ENCODE data around the gene NBEAL2.

Gene NBEAL2, protein sequence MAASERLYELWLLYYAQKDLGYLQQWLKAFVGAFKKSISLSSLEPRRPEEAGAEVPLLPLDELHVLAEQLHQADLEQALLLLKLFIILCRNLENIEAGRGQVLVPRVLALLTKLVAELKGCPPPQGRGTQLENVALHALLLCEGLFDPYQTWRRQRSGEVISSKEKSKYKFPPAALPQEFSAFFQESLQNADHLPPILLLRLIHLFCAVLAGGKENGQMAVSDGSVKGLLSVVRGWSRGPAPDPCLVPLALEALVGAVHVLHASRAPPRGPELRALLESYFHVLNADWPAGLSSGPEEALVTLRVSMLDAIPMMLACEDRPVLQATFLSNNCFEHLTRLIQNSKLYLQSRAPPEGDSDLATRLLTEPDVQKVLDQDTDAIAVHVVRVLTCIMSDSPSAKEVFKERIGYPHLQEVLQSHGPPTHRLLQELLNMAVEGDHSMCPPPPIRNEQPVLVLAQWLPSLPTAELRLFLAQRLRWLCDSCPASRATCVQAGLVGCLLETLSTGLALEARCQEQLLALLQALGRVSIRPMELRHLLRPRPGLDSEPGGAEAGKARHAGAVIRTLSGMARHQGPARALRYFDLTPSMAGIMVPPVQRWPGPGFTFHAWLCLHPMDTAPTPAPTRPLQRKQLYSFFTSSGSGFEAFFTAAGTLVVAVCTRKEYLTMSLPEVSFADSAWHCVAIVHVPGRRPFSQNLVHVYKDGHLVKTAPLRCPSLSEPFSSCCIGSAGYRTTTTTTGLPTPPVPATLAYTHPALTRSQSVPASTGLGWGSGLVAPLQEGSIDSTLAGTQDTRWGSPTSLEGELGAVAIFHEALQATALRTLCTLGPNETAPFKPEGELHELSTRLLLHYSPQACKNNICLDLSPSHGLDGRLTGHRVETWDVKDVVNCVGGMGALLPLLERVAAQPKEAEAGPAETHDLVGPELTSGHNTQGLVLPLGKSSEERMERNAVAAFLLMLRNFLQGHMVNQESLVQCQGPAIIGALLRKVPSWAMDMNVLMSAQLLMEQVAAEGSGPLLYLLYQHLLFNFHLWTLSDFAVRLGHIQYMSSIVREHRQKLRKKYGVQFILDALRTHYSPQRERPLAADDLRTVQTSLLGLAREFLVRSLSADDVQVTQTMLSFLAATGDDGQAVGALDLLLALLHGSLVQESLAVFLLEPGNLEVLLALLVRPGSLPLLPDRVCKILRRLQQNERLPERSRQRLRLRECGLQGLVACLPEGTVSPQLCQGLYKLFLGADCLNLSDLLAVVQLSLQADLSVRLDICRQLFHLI (N-terminal part only)

DNA sequence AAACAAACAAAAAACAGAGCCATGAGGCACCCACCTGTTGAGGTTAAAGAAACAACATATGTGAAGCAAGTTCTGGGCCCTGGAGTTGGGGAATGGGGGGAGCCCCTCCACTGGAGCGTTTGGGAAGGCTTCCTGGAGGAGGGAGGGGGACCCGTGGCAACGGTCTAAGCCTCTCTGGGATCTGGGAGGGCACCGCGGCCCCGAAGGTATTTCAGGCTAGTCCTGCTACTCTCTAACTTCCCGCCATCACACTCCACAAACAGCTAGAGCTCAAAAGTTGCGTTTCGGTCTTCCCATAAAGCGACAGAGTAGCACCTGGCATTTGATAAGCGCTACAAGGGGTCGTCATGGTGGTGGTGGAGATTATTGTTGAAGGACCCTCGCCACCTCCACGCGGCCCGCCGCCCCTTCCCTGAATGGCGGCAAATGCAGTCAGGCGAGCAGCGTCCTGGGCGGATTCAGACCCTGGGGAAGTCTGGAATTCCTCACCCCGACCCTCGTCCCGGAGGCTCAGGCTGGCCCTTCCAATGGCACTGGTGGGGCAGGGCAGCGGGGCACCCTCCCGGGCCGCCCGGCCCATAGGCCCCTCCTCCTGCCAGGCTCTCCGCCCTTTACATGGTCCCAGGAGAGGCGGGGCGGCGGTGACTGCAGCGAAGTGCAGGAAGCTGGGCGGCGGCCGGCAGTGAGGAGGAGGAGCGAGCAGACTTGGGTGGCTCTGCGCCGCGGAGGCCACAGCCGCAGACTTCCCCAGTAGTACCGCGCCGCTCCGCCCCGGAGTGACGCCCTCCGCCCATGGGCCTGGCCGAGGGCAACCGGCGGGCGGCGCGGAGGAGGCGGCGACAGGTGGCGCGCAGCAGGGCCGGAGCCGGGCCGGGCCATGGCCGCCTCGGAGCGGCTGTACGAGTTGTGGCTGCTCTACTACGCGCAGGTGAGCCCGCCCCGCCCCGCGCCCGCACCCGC is at the start of gene NBEAL2:
TSS of gene NBEAL2 (plus strand) at position 682 of the 960 bp plus-strand sequence. CDS start at position 878, 196 bp downstream.
- TF ChIP-seq JUND (IDR thresholded peaks at IDR 0.05; ENCODE audit: low read depth): no peak
- DNase-seq (ENCODE audit: low read depth in 1 of 2, low spot score in 1 of 2): peak; percentile 70 to 94
- in situ Hi-C loops (cut with HindIII; ENCODE audit: low pct_unique_long_range_greater_than_20kb, low sequenced_read_pairs): no loop called here

GRCh38 chr3:46930166-46930944 is 49.1 kb upstream of the NBEAL2 start:
- TF ChIP-seq JUND (IDR thresholded peaks at IDR 0.05; ENCODE audit: low read depth): no peak
- in situ Hi-C loops (cut with HindIII; ENCODE audit: low pct_unique_long_range_greater_than_20kb, low sequenced_read_pairs): no loop called here
- DNase-seq (ENCODE audit: low read depth in 1 of 2, low spot score in 1 of 2): no peak

DNA sequence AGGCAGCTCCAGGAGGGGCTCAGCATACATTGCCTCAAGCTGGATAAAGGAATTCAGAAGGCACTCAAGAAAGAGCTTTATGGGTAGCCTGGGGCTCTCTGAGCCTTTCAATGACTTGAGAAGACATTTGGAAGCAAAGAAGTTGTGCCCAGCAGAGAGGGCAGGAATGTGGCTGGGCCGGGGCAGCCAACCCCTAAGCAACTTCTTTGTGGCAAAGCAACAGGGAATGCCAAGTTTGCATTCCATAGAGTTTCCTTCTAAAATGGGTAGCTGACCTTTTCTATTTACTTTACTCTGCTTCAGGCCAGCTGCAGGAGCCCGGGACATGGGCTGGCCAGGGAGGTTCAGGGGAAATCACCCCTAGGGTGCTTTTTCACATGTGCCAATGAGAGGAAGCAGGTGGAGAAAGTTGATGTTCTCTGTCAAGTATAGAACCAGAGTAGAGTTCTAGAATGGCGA is 48.5 kb upstream of the NBEAL2 start:
- peak; percentile 50; the same call in 1 of the 2 replicates for TF ChIP-seq JUND (IDR thresholded peaks at IDR 0.05; ENCODE audit: low read depth)
- DNase-seq (ENCODE audit: low read depth in 1 of 2, low spot score in 1 of 2): peak; percentile 64 to 98
- in situ Hi-C loops (cut with HindIII; ENCODE audit: low pct_unique_long_range_greater_than_20kb, low sequenced_read_pairs): no loop called here

DNA sequence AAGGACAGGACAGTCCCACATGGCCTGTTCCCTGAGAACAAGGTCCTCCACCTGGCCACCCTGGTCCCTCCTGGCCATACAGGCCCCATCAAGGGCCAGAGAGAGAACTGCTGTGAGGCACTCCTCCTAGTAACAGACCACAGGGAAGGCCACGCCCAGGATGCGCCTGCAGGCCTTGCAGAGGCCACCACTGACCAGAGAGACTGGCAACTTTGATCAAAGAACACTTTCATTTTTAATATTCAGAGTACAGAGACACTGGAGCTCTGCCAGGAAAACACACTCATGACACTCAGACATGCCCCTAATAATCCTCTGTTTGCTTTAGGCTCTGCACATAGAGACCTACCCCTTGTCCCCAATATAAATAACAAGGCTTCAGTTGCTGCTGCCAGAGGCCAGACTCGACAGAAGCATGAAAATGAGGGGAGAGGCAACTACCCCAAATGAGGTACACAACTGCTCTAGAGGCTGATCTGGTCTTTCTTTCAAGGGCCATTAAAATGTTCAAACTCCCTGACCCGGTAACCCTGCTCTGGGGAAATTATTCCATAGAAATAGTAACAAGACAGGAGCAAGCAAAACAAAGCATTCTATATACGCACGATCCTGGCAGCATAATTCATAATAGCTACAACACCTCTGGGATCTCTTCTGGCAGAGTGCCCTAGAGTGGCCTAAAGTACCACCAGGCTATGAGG is 47.7 kb upstream of the NBEAL2 start:
- no peak for TF ChIP-seq JUND (IDR thresholded peaks at IDR 0.05; ENCODE audit: low read depth)
- DNase-seq (ENCODE audit: low read depth in 1 of 2, low spot score in 1 of 2): peak in 1 of 2 experiments; percentile 63
- in situ Hi-C loops (cut with HindIII; ENCODE audit: low pct_unique_long_range_greater_than_20kb, low sequenced_read_pairs): no loop called here

DNA sequence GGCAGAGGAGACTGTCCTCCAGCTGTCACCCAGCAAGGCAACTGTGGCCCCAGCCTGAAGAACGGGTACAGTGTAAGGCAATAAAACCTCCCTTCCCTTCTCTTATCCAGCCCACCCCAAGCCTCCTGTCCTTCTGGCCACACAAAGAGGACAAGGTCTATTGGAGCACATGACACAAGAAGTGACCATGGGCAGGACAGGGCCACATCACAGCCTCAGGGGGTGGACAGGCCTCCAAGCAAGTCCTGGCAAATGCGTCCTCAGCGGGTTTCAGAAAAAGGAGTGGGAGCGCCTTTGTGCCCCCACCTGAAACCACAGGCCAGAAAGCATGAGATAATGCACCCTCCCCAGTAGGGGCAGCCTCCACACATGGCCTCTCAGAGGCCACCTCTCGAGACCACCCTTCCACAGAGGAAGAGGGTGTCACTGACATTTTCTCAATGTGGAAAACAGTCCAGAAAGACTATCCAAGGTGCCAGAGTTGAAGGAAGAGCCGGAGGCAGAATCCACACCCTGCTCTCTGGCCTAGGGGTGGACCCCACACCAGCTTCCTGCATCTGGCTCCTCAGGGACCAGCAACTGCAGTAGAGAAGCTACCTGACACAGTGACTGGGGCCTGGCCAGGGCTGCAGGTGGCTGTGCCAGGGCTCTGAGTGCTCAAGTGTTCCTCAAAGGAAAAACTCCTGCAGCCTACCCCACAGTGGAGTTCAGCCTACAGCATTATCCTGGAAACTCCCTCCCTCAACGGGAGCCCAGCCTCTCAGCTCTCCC is 46.8 kb upstream of the NBEAL2 start:
- in situ Hi-C loops (cut with HindIII; ENCODE audit: low pct_unique_long_range_greater_than_20kb, low sequenced_read_pairs): no loop called here
- TF ChIP-seq JUND (IDR thresholded peaks at IDR 0.05; ENCODE audit: low read depth): no peak
- DNase-seq (ENCODE audit: low read depth in 1 of 2, low spot score in 1 of 2): no peak

DNA sequence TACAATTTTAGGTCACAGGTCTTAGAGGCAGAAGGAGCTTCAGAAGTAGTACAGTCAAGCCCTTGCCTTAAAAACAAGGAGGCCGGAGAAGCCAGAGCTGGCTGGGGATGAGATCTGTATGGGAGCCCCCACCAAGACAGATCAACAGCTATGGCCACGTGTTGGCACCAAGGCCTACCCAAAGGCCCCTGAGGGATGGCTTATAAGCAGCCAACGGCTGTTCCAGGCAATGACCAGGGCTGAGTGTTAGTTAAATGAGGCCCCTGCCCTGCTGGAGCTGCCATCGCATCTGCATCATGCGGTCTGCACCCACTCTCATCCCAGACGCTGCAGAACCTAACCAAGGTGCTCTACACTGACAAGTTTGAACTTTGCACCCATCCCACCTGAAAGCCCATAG is 46.2 kb upstream of the NBEAL2 start:
- TF ChIP-seq JUND (IDR thresholded peaks at IDR 0.05; ENCODE audit: low read depth): no peak
- no peak for DNase-seq (ENCODE audit: low read depth in 1 of 2, low spot score in 1 of 2)
- in situ Hi-C loops (cut with HindIII; ENCODE audit: low pct_unique_long_range_greater_than_20kb, low sequenced_read_pairs): no loop called here

- no peak for DNase-seq (ENCODE audit: low read depth in 1 of 2, low spot score in 1 of 2)
- TF ChIP-seq JUND (IDR thresholded peaks at IDR 0.05; ENCODE audit: low read depth): no peak
- in situ Hi-C loops (cut with HindIII; ENCODE audit: low pct_unique_long_range_greater_than_20kb, low sequenced_read_pairs): no loop called here
Measured at GRCh38 chr3:46934072-46934471, 45.4 kb upstream of the NBEAL2 start.

- no peak for DNase-seq (ENCODE audit: low read depth in 1 of 2, low spot score in 1 of 2)
- no peak for TF ChIP-seq JUND (IDR thresholded peaks at IDR 0.05; ENCODE audit: low read depth)
- in situ Hi-C loops (cut with HindIII; ENCODE audit: low pct_unique_long_range_greater_than_20kb, low sequenced_read_pairs): no loop called here
Measured at GRCh38 chr3:46934498-46935167, 44.8 kb upstream of the NBEAL2 start.
